HG03139 (cell line): Measurements from ENCODE around the gene ACSS3.
"Not testable (repeated sequence)": the region's sequence is repeated elsewhere in the genome, so short reads cannot be mapped to it uniquely, and the experiment has no call there.

Source experiments
- ATAC-seq: cut with Tn5 transposase; IDR thresholded peaks from one replicate; pipeline ENCODE4 v1.9.1; 2021; ENCODE audit not compliant: unreplicated experiment

The ACSS3 gene, protein sequence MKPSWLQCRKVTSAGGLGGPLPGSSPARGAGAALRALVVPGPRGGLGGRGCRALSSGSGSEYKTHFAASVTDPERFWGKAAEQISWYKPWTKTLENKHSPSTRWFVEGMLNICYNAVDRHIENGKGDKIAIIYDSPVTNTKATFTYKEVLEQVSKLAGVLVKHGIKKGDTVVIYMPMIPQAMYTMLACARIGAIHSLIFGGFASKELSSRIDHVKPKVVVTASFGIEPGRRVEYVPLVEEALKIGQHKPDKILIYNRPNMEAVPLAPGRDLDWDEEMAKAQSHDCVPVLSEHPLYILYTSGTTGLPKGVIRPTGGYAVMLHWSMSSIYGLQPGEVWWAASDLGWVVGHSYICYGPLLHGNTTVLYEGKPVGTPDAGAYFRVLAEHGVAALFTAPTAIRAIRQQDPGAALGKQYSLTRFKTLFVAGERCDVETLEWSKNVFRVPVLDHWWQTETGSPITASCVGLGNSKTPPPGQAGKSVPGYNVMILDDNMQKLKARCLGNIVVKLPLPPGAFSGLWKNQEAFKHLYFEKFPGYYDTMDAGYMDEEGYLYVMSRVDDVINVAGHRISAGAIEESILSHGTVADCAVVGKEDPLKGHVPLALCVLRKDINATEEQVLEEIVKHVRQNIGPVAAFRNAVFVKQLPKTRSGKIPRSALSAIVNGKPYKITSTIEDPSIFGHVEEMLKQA

DNA sequence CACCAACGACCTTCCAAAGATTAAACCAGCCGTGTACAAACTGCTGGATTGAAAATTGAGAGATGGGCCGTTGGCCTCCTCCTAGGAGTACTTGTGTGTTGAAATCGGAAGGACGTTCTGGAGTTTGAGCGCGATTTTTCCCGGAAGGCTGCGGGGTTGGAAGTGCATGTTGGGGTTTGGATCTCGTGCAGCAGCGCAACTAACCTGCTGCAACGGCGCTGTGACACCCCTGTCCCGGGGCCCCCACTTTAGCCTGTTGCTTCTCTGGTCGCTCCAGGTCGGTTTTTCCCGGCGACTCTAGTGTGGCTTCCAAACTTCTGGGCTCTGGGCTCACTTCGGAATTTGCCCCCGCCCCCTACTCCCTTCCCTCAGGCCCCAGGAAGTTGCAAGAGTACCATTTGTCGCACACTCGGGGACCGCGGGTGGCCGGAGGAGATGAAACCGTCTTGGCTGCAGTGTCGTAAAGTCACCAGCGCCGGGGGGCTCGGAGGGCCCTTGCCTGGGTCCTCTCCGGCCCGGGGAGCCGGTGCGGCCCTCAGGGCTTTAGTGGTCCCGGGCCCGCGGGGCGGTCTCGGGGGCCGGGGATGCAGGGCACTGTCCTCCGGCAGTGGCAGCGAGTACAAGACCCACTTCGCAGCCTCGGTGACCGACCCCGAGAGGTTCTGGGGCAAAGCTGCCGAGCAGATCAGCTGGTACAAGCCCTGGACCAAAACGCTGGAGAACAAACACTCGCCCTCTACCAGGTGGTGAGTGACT, at the start of gene ACSS3:
Gene ACSS3, plus strand, starts transcription at position 394 of the 756 bp plus-strand sequence. Its CDS starts 42 bp downstream, at position 436.
- no peak for ATAC-seq

DNA sequence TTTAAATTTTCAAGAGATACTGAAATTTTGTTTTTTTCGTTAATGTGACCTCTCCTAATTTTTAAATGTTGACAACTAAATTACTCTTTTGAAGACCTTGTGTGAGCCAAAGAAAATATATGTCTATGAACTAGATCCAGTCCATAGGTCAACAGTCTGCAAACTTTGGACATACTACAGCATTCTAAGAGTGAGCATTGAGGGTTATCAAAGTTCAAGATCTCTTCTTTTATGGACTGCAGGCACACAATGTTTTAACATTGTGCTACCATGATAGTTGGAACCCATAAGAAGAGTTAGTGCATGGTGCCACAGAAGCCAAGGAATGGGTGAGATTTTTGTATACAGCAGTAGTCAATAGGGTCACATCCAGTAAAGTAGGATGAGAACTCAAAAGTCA, 43.0 kb upstream of the ACSS3 start:
- ATAC-seq, result no peak

DNA sequence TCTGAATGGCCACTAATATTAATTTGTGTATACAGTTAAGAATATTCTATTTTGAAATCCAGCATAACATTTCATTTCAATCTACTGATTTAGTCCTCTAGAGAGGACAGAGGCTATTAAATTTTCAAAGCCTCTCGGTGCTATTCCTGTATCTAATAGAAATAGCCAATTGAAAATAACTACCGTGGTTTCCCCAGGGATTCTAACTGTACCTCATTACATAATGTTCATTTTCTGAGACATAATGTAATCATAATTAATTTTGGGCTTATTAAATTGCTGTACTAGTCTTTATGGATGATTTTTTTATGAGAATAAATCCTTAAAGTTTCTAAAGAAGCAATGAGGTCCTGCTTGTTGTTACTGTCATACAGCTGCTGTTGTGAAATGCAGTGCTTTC, 38.6 kb upstream of the ACSS3 start:
- no peak for ATAC-seq

DNA sequence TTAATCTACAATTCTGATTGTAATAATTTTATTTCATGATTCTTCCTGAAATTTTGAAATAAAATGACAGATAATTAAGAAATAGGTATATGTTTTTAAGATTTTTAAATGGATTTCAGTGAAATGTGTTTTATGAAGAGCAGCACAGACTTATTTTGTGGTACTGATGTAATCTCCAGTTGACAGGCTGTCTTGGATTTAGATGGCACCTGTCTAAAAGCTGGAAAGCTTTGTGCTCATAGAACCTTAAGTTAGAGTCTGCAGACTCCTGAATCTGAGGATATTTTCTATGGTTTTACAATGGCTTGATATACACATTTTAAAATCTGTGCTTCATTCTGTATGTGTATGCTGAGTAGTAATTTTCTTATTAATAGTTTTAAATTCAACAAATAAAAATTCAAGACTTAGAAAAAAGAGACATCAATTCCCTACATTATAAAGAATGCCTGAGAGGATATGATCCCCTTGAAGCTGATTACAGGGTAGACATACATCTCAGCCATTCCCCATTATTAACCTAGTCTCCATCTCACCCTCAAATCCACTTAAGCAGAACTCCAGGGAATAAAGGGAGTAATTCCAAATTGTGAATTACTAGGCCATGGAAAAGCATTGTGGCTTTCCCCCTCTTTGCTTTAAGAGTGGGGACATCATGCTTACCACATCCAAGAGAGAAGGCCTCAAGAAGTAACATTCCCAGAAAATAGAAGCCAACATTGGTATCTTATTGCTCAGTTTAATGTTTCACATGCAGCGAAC, 33.7 kb upstream of the ACSS3 start:
- ATAC-seq, result no peak

DNA sequence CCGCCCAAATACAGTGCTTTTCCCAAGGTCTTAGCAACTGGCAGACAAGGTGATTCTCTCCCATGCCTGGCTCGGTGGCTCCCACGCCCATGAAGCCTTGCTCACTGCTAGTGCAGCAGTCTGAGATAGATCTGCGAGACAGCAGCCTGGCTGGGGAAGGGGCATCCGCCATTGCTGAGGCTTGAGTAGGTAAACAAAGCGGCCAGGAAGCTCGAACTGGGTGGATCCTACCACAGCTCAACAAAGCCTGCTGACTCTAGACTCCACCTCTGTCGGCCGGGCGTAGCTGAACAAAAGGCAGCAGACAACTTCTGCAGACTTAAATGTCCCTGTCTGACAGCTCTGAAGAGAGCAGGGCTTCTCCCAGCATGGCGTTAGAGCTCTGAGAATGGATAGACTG, 12.9 kb upstream of the ACSS3 start:
- not testable (repeated sequence) for ATAC-seq

DNA sequence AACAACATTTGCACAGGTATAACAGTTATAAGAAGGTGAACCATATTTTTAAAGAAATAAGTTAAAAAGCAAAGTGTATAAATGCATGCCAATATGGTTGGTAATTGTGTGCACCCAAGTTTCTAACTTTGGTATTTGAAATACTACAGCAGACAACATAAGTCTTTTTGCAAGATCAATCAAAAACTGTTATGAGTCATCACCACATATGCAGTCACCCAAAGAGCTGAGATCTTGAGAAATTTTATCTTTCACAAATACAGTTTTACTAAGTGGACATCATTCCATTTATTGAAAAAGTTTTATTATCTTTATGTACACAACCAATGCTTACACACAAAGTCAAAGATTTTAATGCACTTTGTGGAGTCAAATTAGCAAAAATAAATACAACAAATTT, 7.0 kb upstream of the ACSS3 start:
- ATAC-seq, result no peak

DNA sequence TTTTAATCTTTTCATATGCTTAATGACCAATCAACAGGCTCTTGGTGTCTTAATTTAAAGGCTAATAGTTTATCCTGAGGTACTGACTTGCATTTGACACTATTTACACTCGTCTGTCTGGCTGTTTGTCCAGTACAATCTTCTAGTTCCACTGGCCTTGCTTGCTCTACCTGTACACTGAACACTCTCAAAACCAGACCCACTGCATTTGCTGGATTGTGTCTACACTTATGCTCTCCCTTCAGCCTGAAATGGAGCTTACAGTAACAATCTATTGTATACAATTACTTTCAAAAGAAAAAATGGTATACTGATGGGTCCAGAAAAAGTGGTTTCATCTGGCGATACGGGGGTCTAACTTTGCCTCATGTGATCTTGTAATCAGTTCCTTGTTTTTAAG, 2.3 kb upstream of the ACSS3 start:
- ATAC-seq, result no peak

DNA sequence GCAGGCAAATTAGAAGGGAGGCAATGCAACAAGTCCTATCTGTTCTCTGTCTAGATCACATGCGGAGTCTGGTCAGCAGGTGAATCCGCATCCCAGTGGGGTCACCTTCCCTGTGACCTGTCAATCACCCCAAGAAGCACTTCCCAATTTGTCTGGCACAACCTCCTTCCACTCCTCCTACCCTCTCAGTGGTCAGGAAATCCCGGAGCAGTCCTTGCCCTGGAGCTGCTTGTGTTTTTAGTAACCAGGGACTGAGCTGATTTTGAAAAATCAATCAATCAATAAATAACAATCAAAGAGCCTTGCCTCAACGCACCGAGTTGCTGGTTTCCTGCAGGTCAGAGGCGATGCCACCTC, 572 bp upstream of the ACSS3 start:
- no peak for ATAC-seq

DNA sequence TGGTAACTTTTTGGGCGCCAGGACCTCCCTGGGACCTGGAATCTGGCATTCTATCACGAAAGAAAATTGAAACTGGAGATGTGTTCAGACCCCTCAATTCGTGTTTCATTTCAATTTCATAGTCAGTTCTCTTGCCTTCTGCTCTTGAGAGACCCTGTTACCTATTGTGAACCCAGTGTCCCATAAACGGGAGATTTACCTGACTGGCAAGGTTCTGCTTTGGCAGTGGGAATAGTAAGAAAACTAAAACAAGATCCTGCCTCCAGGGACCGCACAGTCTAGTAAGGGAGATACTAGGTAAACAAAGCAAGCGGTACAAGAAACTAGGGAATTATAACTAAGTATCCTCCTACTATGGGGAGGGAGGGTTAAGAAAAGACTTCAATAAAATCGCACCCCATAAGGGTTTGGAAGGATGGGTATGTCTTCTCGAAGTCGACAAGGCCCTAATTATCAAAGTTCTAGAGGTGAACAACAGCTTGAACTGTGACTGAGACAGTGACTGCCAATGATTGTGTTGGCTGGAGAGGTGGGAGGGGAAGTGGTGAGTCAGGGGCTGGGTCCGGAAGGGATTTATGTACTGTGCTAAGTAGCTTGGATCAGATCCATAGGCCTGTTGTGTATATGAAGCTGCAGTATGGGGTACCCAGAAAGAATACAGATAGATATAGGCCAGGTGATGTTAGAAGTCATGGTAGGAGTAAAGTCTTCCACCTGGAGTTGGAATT, 754 bp downstream of the ACSS3 start:
- ATAC-seq, result no peak

DNA sequence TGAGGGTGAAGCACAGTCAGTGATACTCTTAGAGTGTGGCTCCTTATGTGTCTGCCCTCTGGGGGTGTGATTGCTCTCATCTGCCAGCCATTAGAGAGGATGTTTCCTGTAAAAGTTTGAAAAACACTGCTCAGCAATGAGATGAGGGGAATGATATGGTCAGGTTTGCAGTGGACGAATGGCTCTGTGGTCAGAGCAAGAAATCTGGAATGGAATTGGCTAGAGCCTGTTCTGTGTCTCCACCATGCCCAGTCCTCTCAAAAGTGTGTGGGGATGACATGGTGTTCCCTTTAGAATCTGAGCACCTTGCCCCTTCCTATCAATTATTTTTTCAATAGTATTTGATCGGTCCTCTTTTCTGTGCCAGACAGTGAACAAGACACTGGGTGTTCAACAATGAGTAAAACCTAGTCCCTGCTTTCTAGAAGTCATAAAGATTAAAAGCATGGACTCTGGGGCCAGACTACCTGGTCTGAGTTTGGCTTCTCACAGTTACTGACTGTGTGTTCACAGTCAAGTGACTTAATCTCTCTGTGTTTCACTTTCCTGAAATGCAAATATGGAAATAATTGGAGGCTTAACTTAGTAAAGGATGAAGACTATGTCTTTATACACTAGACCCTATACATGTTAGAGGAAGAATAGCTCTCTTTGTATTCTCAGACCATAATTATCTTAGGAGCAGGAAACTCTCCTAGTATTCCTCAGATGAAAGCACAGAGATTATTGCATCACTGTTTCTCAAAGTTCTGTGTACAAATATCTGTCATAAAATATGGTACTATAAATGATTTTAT, 1.6 kb downstream of the ACSS3 start:
- no peak for ATAC-seq

DNA sequence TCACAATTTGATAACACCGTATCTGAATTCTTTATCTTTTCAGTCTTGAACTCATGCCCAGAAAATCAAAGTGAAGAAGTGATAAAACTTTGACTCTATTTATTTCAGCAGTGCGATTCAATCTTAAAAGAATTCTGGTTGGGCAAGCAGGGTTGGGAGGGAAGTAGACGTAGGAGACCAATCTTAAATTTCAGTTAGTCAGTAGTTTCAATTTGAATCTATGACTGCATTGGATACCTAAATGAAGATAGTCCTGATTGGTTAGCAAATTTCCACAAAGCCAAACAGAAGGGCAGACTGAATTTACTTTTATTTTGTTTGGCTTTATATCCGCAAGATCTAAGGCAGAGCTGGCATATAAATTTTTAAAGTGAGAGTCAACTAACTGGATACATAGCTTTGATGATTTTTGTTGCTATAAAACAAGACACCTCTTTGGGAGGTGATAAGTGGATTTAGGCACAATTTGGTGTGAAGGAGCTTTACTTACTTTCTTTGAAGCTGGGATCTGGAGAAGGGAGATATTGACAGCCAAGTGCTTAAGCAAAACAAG, 2.6 kb downstream of the ACSS3 start:
- ATAC-seq, result no peak

DNA sequence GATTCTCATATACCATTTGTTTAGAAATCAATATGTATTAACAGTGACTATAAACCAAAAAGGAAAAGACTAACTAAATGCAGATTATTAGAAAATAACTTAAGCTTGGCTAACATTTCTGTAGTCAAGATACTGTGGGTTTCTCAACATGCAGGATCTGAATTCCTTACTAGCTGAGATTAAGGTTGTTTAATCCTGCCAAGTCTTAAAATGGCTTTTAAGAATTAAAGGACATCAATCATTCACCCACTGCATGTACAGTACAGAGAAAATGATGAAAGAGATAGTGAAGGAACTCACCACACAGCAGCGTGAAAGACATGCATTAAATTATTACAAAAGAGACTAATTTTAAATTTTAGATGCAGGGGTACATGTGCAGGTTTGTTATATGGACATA, 3.8 kb downstream of the ACSS3 start:
- ATAC-seq, result no peak

DNA sequence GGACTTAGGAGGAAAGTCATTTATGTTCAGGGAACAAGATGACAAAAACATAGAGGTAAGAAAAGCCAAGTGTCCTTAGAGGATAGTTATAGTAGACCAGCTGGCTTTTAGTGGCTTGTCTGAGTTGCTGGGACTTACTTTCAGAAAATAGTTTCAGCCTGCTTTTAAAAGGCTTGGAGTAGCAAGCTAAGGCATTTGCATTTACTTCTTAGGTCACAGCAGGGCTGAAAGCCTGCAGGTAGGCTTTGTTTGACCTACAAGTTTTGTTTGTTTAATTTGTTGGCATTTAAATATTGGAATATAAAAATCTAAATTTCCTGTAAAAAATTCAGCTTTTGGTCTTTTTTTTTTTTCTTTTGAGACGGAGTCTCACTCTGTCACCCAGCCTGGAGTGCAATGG, 5.1 kb downstream of the ACSS3 start:
- no peak for ATAC-seq

DNA sequence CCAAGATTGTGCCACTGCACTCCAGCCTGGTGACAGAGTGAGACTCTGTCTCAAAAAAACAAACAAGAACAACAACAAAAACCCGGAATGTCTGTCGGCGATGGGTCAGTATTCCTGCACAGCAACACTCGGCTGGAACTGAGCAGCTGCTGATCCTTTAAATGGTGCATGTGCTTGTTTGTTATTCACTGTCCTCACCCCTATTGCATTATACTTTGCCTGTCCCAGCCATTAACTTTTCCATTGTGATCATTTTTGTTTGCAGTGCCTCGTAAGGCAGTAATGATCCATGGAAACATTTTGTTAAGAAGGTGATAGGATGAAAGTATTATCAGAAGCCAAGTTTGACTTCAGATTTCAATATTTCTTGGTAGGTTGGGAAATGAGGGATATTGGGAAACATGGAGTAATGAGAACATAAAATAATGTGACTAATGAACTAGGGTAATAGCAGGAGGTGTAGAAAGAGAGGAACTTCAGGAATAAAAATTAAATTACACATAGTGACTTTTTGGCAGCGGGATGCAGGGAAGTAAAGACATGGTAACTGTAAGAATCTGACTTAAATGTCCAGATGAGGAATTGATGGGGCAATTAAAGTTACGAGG, 6.1 kb downstream of the ACSS3 start:
- ATAC-seq, result no peak

DNA sequence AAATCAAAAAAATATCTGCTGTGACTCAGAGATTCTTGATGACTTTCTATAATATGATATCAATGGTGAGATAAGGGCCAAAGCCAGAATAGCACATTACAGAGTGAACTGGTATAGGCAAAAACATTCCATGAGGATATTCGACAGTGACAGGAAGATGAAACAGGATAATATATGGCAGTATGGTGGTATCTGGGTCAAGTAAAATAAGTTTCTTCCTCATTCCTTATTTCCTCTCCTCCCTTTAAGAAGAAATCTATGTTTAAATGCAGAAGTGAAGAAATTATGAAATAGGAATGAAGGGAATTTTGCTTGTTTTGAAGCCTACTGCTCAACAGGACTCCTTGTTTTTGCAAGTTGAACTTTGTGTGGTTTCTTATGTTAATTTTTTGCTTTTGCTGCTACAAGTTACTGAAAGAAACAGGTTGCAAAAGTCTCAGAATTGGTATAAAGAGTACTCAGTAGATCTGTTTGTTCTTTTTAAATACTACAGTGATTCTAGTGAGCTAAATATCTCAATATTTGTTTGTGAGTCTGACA, 7.0 kb downstream of the ACSS3 start:
- no peak for ATAC-seq

DNA sequence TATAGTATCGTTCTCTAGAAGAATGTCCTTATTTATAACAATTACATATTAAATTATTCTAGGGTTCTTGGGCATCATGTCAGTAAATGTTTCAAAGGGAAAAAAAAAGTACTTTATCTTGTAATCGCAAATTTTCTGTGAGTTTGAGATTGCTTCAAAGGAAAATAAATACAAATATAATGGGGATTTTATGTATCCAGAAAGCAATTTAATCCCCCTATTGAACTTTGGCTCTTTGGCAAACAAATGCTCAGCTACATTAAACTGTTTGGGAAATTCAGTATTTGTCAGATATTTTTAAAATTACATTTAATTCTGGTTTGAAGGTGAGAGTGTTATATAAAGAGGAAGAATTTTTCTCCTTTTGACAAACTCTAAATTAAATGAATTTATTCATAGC, 8.0 kb downstream of the ACSS3 start:
- ATAC-seq, result no peak

DNA sequence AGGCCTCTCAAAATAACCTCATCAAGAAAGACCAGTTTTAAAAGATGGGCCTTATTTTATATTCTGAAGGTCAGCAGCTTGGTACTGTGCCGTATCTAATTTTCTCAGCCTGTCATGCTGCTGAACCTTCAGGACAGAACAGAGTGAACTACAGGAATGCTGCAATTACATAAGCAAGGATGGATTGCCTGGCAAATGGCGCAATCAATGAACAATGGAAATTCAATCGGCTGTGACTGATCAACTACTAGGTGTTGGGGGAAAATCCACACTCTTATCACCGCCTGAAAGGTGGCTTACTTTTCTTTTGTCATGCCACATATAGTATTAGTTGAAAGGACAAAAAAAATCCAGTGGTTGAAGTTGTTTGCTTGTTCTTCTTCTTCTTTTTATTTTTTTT, 8.5 kb downstream of the ACSS3 start:
- ATAC-seq, result no peak

DNA sequence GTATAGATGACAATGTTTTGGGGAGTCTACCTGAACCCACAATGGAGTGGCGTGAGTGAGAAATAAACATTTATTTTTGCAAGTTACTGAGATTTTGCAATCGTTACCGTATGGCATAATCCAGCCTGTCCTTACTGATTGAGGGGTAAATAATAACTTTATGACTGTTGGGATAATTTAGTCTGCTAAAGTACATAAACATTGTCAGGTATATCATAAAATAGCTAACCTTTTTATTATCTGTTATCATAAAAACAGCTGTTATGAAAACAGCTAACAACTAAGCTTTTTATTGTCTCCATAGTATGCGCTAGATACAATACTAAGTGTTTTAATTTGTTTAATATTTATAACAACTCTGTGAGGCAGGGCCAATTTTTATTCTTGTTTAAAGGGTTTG, 10.3 kb downstream of the ACSS3 start:
- ATAC-seq, result no peak

DNA sequence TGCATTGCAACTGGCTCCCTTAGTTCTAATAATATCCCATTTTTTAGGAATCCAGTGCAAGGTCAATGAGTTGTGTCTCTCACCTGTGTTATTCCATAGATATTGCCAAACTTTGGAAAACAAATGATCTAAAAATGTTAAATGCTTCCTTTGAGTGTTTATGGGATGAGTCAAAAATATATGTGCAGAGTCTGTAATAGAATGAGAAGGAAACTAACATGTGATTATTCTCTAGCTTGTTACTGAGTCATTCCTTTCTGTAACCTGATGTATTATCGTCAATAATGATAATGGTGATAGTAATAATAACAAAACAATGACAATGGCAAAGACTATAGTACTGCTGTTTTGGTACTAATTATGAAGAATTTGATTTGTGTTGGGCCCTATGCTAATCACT, 11.5 kb downstream of the ACSS3 start:
- no peak for ATAC-seq
